ENCODE measurements around the gene ZFAND2A. TPM values are rescaled to one million over a fixed set of nuclear protein-coding genes. Genes with fewer than 3 reads are reported as not detected.
"Not testable (repeated sequence)": the region's sequence is repeated elsewhere in the genome, so short reads cannot be mapped to it uniquely, and the experiment has no call there.

The ZFAND2A gene
- total RNA-seq, 1 donor from 2014 or later, result 14.8 TPM

DNA sequence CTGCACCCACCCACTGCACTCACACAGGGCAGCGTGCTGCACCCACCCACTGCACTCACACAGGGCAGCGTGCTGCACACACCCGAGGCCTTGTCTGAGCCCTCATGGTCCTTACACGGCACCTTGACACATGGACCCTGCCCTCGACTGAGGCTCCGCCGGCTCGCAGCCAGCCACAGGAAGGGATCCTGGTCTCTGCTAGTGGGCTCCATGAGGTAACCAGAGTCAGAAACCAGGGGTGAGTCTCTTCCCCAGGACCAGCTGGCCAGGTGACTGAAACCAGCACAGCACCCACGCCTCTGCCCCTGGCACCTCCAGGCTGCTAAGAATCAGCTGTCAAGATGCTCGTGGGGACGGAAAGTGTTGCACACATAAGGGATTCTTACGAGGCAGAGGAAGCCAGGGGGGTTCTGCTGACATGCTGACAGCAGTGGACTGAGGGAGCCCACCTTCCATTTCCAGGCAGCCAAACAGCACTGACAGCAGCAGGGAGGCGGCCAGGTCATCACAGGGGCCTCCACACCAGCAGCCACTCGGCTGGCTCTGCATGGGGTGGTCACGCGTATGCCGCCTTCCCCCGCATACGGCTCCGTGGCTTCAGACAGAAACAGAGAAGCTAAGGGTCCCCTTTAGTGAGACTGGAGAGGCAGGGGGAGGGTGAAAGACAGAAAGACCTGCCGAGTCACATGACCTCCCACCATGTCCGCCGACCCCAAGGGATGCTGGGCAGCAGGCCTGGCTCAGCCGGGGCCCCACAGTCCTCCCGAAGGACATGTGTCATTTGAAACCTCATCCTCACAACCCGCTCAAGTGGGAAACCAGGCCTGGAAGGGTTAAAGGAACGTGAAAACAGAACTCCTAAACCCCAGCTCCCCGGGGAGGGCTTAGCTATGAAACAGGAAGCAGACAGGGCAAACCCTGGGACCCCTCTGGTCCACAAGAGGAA lies 37.8 kb downstream of the ZFAND2A start:
- H3K9me3 ChIP-seq, result no peaks in the 10 kb centered on the region
- peaks cover 18% of the 10 kb centered on the region for H3K36me3 ChIP-seq
- peak; percentile 36 for DNase-seq
- H3K27me3 ChIP-seq (ENCODE audit: low read depth), result no peaks in the 10 kb centered on the region
- intact Hi-C loops (cut with DNase I), result no loop called here
- no peak for ATAC-seq
- H3K4me3 ChIP-seq, result no peak overlapping the region
- peak overlapping the region; percentile 59 for H3K27ac ChIP-seq
- H3K4me1 ChIP-seq, result no peaks in the 10 kb centered on the region
- no peak for TF ChIP-seq CTCF (IDR thresholded peaks at IDR 0.05)

DNA sequence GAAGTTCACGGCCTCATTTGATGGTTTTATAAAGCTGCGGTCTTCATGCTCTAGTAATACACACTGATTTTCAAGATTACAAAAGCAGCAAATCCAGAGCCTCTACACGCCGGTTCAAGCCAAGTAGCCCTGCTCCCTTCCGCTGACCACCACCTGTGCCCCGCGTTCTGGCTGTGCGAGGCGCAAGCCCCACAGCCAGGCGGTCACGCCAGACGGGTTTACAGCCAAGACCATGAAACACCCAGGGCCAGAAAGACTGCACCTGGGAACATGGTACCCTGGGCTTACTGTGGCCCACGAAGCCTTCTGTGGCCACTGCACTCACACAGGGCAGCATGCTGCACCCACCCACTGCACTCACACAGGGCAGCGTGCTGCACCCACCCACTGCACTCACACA lies 38.5 kb downstream of the ZFAND2A start:
- Histone ChIP-seq H3K27me3 (ENCODE audit: low read depth) (no peaks in the 10 kb centered on the region), H3K36me3 (peaks cover 11% of the 10 kb centered on the region), H3K9me3 (no peaks in the 10 kb centered on the region), H3K4me3 (no peak overlapping the region), H3K27ac (no peak overlapping the region), H3K4me1 (no peaks in the 10 kb centered on the region)
- DNase-seq (peak; percentile 17), ATAC-seq (no peak)
- TF ChIP-seq CTCF (IDR thresholded peaks at IDR 0.05), result no peak
- intact Hi-C loops (cut with DNase I), result no loop called here

DNA sequence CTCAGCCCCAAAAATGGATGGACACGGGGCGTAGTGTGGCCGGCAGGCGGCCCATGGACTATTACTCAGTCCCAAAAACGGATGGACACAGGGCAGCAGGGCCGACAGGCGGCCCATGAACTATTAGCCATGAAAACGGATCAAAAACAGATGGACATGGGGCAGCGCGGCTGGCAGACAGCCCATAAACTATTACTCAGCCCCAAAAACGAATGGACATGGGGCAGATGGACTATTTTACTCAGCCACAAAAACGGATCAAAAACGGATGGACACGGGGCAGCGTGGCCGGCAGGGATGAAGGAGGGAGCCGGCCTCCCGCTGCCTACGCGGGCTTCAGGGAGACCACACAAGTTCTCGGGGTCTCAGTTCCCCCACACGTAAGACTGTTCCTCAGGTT lies 39.2 kb downstream of the ZFAND2A start:
- ATAC-seq (no peak), DNase-seq (peak; percentile 14)
- Histone ChIP-seq H3K4me1 (no peaks in the 10 kb centered on the region), H3K9me3 (no peaks in the 10 kb centered on the region), H3K27ac (no peak overlapping the region), H3K27me3 (ENCODE audit: low read depth) (no peaks in the 10 kb centered on the region), H3K36me3 (peaks cover 6% of the 10 kb centered on the region), H3K4me3 (no peak overlapping the region)
- no peak for TF ChIP-seq CTCF (IDR thresholded peaks at IDR 0.05)
- intact Hi-C loops (cut with DNase I), result no loop called here

- no peak for TF ChIP-seq CTCF (IDR thresholded peaks at IDR 0.05)
- ATAC-seq (no peak), DNase-seq (no peak)
- H3K27me3 ChIP-seq (ENCODE audit: low read depth), result no peaks in the 10 kb centered on the region
- intact Hi-C loops (cut with DNase I), result no loop called here
- no peaks in the 10 kb centered on the region for H3K36me3 ChIP-seq
- H3K27ac ChIP-seq, result no peak overlapping the region
- no peaks in the 10 kb centered on the region for H3K4me1 ChIP-seq
- H3K4me3 ChIP-seq, result no peak overlapping the region
- H3K9me3 ChIP-seq, result no peaks in the 10 kb centered on the region
Observed at GRCh38 chr7:1119201-1119600, 40.8 kb downstream of the ZFAND2A start.

DNA sequence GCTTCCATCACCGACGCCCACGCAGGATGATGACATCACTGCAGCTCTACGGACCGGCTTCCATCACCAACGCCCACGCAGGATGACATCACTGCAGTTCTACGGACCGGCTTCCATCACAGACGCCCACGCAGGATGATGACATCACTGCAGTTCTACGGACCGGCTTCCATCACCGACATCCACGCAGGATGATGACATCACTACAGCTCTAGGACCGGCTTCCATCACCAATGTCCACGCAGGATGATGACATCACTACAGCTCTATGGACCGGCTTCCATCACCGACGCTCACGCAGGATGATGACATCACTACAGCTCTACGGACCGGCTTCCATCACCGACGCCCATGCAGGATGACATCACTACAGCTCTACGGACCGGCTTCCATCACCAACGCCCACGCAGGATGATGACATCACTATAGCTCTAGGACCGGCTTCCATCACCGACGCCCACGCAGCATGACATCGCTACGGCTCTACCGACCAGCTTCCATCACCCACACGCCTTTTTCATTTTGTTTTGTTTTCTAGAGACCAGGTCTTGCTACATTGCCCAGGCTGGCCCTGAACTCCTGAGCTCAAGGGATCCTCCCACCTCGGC lies 42.6 kb downstream of the ZFAND2A start:
- Histone ChIP-seq H3K36me3 (no peaks in the 10 kb centered on the region), H3K4me1 (no peaks in the 10 kb centered on the region), H3K27ac (no peak overlapping the region), H3K4me3 (no peak overlapping the region), H3K9me3 (no peaks in the 10 kb centered on the region), H3K27me3 (ENCODE audit: low read depth) (no peaks in the 10 kb centered on the region)
- intact Hi-C loops (cut with DNase I), result no loop called here
- no peak for ATAC-seq
- no peak for TF ChIP-seq CTCF (IDR thresholded peaks at IDR 0.05)
- DNase-seq, result peak; percentile 43

- ATAC-seq; H3K27me3 ChIP-seq (ENCODE audit: low read depth); H3K4me3 ChIP-seq; H3K27ac ChIP-seq; H3K9me3 ChIP-seq; H3K36me3 ChIP-seq; intact Hi-C loops (cut with DNase I); H3K4me1 ChIP-seq: not testable (repeated sequence)
- DNase-seq, result peak; percentile 10
Observed at GRCh38 chr7:1116383-1117008, 43.5 kb downstream of the ZFAND2A start.

DNA sequence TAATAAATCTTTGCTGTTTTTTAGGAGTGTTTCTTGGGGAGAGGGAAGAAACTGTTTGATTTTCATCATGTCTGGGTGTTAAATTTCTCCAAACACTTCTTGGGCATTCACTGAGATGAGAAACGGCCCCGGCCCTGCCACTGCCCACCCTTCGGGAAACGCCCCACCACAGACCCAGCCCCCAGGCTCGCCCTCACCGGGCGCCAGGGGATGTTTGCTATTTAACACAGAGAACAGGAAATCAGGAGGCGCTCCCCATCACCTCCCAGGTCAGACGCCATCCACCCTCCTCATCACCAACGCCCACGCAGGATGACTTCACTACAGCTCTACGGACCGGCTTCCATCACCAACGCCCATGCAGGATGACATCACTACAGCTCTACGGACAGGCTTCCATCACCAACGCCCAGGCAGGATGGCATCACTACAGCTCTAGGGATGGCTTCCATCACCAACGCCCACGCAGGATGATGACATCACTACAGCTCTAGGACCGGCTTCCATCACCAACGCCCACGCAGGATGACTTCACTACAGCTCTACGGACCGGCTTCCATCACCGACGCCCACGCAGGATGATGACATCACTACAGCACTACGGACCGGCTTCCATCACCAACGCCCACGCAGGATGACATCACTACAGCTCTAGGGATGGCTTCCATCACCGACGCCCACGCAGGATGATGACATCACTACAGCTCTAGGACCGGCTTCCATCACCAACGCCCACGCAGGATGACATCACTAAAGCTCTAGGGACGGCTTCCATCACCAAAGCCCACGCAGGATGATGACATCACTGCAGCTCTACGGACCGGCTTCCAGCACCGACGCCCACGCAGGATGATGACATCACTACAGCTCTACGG lies 44.6 kb downstream of the ZFAND2A start:
- H3K9me3 ChIP-seq; H3K4me1 ChIP-seq; H3K4me3 ChIP-seq; intact Hi-C loops (cut with DNase I); H3K27ac ChIP-seq; H3K27me3 ChIP-seq (ENCODE audit: low read depth); ATAC-seq; H3K36me3 ChIP-seq: not testable (repeated sequence)
- DNase-seq, result peak; percentile 29

Measured in lower lobe of right lung (tissue), 2 donors.